TTC549 (cell line): ENCODE data around the gene FOS.

Experiments used
- FAIRE-seq: peaks from 2 replicates; lab custom pipeline; 2012; peaks lifted over from hg19 to GRCh38; lab: Jason Lieb, UNC

Gene FOS

DNA sequence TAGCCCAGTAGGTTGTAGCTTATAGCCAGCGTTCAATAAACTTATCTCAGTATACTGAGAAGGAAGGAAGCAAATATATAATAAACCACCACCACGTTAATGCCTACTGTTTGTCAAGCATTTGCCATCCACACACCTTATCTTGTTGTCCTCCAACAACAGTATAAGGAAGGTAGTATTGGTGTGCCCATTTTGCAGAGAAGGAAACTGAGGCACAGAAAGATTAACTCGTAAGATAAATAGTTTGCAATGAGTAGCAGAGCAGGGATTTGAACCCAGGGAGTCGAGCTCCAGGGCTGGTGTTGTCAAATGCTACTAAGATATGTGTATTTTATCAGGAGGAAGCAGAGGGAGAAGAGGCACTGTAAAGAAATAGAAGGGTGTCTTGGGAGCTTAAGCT is 27.8 kb upstream of the FOS start:
- FAIRE-seq: no peak

DNA sequence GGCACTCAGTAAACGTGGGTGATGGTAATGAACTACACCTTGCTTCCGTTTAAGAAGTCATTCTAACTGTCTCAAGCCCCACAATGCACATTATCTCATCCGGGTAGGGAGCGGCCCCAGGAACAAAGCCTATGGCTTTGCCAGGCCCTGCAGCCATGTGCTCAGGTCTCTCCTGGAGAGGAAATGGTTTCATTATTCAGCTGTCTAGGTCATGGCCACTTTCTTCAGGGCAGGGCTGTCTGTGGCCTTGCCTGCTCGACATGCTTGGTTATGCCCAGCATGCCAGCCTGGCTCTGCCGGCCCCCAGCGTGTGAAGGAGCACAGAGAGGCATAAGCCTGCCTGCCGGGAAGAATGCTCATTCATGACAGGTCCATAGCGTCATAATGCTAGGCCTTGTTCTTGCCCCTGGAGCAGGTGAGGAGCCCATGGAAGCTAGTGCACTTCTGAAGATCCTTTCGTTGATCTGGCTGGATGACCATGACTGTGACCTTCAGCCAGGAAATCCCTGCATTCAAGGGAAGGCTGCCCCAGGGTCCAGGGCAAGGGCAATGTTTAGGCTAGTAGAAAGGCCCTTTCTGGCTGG is 26.3 kb upstream of the FOS start:
- no peak for FAIRE-seq

DNA sequence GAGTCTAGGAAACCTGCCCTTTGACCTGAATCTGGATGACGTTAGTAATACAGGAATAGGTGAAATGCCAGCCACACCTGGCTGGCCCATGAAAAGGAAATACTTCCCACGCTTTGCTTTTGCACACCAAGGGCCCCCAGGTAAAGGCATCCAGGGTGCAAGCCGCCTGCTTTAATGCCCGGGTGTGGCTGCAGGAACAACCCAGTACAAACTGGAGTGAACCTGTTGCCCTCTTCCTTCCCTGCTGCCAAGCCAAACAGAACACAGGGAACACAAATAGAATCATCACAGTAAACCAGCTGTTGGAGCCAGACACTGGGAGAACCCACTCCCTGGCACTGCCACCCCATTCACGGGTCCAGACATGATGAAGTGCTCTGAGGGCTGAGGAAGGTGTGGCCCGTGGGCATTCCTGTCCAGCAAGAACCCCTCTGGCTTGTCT is 24.2 kb upstream of the FOS start:
- no peak for FAIRE-seq

DNA sequence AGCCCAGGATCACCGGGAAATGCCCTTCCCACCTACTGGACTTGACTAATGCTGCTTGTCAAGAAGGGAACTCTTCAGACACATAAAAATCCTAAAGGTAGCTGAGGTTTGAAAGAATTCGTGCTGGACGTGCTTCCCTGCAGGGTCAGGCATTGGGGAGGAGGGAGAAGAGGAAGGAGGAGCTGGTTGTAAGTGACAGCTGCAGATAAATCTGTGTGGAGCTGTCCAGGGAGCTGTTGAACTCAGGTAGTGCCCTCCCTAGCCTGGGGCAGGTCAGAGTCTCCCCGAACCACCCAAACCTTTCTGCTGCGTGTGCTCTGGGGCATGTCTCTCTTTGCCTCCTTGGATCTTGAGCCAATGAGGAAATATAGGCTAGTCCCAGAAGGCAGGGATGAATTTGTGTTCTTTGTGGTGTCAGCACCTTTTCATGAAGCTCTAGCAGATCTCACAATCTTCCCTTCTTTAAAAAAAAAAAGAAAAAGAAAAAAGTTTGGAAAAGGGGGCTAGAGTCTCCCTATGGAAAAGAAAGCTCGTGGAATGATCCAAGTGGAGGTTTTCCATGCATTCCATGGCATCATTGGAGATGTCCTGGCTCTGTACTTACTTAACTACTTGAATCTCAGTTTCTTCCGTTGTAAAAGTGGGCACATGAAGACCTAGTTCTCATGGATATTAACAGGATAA is 23.6 kb upstream of the FOS start:
- no peak for FAIRE-seq

DNA sequence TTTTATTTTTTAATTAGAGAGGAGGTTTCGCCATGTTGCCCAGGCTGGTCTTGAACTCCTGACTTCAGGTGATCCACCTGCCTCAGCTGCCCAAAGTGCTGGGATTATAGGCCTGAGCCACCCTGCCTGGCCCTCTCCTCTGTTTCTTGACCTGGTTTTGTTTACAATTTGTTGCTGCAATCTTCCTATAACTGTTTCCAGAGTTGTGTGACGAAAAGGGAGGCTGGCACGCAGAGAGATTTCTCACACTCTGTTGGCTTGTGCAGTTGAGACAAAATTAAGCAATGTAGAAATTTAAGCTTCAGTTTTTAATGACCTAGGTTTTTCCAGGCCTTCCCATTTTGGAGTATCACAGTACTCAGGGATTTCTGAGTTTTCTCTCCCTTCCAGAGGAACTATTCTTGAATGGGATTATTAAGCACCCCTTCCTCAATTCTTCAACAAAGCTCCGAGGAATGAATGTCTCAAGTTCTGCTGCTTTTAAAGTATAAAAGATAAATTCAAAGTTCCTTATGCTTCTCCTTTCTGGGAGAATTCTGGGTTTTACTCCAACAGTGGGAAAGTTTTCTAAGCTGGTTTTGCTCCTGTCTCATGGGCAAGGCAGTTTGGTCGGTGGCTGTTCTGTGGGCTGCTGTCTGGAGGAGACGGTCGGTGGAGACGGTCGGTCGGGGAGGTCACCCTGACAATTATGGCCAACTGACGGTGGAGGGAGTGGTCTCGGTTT is 20.4 kb upstream of the FOS start:
- no peak for FAIRE-seq

DNA sequence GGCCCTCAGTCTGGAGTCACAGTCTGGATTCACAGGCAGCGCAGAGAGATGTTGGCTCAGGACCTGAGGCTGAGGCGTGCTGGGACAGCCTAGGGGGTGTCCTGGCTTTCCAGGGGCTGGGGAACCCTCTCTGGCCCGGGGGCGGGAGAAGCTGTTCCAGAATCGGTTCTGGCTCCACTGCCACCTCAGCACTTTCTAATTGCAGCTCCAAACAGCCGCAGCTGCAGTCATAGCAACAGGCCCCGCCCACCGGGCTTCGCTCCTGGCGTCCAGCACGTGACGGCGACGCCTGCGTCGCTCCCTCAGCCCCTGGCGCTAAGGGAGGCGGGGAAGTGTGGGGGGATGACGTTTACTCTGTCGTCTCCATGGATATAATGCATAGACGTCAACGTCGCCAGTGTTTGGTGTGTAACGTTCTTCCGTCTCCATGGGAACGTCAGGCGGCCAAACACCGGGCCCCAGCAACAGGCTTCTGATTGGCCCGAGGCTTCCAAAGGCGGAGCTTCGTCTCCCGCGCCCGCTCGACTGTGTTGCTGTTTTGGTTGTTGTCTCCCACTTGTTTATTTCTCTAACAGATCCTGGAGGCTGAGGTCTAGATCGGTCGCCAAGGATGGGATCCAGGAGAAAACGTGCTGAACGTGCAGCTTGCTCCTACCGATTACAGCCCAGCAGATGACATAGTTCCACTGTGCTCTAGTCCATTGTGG is 19.7 kb upstream of the FOS start:
- peak; percentile 96 for FAIRE-seq

DNA sequence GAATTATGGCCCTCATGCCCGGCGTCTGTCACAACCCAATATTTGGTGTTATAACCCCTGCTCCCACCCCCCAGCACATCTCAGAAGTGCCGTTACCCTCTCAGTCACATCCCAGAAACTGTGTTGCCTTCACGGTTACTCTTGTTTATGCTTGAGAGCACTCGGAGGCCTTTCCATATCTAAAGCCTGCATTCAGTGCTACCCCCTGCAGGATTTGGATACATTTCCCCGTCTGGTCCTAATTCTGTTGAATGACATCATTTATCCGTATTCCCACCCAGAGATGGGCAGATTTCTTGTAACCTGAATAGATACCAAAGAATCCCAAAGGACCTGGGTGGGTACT is 19.1 kb upstream of the FOS start:
- FAIRE-seq: no peak

DNA sequence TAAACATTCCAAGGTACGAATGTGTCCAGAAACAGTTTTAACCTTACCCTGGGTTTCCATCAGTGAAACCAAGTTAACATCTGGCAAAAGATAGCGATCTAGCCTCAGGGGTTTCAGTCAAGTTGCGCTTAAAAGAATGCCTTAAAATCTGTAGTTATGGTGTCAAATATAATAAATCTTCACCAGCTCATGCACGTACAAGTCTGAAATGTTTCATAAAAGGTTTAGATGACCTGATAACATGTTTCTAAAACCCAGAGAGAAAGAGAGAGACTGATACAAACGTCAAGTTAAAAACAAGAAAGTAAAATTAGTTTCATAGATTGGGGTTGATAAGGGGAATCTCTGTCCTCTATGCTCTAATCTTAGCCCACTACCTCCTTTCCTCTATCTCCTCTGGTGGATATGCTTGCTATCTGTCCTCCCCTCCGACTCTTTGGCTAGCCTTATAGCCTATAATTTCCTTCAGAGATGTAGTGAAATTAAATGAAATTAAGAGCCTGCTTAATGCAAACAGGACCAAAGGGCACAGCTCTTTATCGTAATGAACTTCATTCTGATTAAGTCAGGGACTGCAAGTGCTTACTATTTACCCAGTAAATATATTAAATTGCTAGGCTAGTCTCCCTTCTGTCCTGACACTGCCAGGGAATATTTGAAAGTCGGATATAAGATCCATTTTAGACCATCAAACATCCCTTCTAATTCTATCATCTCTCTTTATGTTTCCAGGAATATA is 18.4 kb upstream of the FOS start:
- FAIRE-seq: no peak

DNA sequence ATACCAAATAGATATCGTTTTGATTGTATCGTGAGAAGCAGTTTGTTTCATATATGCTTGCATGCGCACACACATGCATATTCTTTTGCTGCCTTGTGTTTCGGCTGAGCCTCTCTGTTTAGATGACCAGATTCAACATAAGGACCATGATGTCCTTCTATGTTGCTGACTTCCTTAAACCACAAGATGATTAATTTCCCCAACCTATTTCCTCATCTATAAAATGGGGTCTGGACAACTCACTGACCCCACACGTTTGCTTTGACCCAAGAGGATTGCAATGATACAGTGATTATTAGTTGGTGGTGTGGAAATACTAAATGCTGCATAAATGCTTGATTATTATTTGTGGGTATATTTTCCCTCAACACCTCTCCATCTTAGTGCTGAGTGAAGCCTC is 16.8 kb upstream of the FOS start:
- FAIRE-seq: no peak

DNA sequence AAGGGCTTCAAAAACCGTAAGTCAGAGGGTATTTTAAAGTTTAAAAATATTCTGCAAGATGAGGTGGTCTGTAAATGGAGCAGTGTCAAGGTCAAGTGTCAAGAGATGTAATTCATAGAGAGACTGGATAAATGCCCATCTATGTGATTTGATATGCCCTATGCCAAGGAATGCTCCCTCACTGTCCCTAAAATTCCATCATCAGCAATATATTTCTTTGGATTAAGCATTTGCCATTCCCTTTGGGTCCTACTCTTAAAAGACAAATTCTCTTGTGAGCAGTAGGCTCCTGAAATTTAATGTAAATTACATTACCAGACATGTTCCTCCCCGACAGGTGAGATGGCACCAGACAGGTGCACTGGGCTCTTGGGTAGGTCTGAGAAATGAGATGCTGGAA is 16.0 kb upstream of the FOS start:
- FAIRE-seq: no peak

DNA sequence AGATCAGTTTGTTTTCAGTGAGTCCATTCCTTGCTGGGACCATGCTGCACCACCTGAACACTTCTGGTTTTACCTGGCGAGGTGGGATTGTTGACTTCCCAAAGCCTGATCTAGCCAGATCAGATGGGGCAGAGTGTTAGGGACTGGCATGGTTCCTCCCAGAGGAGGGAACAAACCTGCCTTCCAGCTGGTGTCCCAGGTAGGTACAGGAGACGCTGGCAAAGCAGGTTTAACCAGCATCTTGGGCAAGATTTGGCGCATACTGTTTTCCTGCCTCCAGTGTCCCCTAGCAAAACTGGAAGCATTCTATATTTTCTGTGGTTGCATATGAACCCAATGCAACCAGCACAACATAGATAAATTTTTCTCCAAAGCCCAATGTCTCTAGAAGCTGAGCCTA is 14.6 kb upstream of the FOS start:
- FAIRE-seq: no peak

DNA sequence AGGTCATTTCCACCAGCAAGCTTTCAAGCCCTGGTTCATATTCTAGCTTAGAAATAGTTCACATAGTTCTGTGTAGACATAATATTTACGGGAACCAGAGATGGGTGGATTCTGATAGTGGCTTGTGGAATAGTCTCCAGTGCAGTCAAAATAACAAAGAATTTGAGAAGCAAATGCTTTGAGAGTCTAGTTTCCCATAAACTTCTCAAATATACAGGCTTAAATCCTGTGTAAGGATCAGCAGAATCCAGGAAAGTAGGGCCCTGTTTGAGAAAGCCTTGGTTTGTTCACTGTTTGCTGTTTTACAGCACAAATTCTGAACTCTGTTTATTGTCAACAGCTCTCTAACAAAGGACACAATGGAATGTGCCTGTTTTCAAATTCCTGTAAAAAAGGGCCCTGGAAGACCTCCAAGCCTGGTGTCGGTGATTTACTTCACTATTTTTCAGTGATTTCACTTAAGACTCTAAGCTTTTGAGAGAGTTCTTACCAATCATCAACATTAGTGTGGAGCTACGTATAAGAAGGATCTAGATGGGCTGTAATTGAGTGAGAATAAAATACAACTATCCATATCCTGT is 11.4 kb upstream of the FOS start:
- FAIRE-seq: peak; percentile 65

DNA sequence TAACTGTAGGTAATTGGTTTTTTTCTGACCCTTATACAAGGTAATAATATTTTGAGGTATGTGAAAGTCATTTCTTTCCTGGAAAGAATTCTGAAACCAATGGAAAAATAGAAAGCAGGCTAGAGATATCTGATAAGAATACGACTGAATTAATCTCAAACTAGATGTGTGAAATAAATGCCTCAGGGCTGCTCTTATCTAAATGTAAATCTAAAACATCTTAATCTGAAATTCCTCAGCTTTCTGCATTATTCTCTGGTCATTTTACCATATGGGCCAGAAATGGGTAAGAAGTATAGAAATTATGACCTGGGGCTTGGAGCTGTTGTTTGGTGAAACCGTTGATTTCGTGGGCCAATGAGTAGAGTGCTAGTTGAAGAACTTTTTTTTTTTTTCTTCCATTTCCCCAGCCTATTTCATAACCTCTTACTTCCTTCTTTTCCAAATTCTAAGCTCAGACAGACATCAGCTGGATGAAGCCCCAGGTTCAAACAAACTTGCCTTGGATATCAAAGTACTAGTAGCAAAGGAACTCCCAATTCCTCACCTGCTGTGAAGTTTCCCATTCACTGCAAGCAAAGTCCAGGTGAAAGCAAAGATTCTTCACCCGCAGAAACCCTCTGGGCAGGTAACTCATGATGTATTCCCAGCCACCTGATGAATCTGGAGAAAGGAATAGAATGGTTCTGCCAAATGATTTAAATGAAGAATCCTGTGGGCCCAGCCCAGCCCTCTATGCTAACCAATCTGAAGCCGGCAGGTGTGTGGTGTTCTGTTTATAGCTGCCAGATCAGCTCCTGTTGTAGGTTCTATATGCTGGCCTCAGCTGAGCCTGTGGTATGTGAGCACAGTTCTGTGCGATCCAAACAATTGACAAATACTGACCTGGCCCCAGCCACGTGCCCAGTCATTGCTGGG is 9.7 kb upstream of the FOS start:
- no peak for FAIRE-seq

DNA sequence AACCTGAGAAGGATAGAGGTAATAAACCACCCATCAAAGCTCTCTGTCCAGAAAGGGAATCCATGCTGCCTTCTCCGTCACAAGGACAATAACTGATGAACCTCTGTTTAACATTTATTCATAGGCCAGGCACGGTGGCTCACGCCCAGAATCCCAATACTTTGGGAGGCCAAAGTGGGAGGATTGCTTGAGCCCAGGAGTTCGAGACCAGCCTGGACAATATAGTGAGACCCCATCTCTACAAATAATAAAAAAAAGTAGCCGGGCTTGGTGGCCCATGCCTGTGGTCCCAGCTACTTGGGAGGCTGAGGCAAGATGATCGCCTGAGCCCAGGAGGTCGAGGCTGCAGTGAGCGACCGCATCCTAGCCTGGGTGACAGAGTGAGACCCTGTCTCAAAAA is 7.1 kb upstream of the FOS start:
- no peak for FAIRE-seq

DNA sequence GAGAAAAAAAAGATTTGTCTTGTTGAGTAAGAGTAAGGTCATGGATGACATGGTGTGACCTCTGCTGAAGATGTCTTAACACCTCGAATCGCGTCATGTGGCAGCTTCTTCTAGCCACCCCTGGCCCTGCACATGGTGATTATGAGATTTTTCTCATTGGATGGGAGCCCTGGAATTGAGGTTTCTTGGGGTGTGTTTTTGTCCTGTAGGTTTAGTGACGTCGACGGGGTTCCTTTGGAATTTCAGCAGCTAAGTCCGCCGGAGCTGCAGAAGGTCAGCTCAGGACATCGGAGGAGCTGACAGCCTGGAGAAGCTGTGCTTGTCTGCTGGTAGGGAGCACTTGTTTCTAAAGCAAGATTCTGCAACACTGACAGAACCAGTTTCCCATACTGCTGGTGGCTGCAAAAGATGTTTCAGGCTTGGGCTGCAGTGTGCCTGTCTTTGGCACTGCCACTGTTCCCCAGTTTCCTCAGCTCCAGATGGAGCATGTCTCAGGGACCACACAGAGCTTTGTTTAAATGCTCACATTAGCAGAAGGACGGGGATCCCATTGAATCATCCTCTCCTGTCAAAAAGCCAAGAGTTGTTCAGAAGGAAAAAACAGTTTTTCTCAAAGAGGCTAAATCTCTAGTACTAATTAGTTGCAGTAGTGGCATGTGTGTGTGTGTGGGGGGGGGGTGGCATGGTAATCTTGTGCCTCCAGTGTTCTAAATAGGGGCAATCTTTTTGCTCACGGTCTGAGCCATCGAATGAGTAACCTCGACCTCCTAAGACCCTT is 5.2 kb upstream of the FOS start:
- no peak for FAIRE-seq

DNA sequence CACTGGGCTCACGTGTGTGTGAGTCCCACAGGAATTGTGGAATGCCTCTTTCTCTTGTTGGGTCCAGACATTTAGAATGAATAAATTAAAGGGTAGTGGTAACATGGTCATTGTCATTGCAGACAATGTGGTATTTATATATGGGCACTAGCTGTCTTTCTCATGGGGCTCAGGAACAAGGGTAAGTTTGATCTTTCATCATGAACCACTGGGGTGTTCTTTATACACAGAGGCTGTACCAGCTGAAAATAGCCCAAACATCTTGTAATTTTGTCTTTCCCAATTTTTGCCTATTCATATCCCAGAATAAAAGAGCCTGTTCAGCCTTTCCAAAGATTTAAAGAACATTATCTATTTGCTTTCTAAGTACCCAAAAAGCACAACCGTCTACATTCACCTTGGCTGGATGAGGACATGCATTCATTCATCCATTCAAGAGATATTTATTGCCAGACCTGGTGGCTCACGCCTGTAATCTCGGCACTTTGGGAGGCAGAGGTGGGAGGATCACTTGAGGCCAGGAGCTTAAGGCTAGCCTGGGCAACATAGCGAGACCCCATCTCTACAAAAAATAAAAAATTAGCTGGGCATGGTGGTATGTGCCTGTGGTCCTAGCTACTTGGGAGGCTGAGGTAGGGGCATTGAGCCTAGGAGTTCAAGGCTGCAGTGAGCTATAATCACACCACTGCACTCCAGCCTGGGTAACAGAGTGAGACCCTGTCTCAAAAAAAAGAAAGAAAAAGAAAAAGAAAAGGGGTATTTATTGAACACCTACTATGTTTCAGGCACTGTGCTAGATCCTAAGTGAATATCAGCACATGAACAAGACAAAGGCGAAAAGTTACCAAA is 4.4 kb upstream of the FOS start:
- FAIRE-seq: no peak

DNA sequence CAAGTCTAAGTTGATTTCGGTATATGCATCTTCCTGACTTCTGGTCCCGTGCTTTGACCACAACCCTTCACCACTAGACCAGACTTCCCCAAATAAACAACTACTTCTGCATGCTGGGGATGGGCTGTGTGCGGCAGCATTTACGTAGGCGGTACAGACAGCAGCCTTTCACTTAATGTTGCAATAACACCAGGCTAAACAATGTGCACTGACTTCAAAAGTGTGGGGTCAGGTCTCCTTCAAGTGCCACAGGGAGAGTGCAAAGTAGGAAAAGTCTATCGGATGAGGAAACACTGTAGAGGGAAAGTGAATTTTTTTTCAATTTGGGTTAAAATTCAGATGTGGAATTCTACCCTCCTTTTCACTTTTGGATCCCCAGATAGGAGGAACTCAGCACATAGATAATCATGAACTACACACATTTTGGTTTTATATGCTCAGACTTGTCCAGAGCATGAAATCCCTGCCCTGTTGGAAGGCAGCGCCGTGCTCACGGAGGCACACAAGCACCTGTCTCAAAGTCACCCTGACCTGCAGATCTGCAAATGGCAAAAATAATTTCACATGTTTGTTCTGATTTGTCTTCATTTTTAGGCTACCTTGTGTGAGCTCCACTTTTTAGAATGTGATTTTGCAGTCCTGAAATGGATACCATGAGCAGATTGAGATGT is 3.6 kb upstream of the FOS start:
- no peak for FAIRE-seq

DNA sequence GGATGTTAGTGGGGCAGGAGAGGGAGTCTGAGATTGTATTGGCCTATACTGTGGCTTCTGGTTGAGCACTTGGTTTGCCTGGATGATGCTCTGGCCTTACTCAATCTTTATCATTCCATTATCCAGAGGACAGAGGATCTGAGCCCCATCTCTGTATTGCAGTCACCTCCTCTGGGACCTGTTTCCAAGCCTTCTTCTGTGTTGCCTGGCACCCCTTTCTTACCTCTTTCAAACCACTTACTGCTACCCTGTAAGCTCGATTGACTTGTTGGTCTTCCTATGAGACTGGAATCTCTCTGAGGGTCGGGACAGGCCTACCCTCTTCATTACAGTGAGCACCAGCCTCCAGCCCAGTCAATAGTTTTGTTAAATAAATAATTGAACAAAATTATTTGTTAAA is 3.0 kb upstream of the FOS start:
- FAIRE-seq: no peak
